Measurements from ENCODE around the gene KLF6.

The KLF6 gene

DNA sequence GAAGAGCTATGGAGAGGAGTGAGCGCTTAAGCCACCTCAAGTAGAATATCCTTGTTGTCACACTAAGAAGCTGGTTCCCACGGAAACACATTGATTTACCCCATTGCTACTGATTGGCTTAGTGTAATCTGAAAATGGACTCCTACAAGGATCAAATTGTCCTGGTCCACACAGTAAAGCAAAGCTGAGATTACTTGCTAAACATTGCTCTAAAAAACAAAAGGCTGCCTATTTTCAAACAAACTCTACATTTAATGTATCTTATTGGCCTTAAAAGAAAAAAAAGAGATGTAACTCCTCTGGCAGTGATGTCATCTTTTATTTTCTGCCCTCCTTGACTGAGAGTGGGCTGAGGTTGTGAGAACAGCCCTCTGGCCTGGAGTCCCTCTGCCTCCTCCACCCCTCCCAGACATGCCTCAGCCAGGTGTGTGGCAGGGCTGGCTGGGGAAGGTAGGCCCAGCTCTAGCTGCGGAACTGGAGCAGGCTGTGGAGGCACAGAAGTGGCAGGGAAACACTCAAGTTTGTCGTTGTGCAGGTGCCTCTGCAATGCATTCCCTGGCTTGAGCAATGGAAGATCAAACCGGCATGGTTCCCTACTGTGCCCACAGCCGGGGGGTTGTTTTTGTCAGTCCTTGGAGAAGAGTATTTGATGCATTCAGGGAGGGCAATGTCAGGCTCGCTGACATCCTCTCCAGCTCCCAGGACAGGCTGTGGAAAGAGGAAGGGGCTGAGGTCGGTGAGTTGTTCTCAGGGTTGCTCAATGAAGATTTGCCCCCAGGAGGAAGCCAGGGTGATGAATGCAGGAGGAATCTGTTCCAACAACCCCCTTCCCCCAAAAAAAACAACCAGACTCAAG is 9.1 kb downstream of the KLF6 start (continued):
- TF ChIP-seq FEZF1 (tag by site-specific recombination; IDR thresholded peaks at IDR 0.05) (no peak), ZNF184 (tag by site-specific recombination; IDR thresholded peaks at IDR 0.05) (no peak), ZNF677 (tag by site-specific recombination; IDR thresholded peaks at IDR 0.05) (no peak), ZNF121 (tag by site-specific recombination; IDR thresholded peaks at IDR 0.05) (no peak), ZNF146 (tag by site-specific recombination; IDR thresholded peaks at IDR 0.05) (no peak), EGR2 (tag by site-specific recombination; IDR thresholded peaks at IDR 0.05; ENCODE audit: low read depth) (no peak), ZNF23 (tag by site-specific recombination; IDR thresholded peaks at IDR 0.05; ENCODE audit: borderline replicate concordance) (no peak), ZNF416 (tag by site-specific recombination; IDR thresholded peaks at IDR 0.05) (no peak), MYNN (tag by site-specific recombination; IDR thresholded peaks at IDR 0.05; ENCODE audit: borderline replicate concordance) (no peak), IKZF3 (tag by site-specific recombination; IDR thresholded peaks at IDR 0.05) (0 out of 2 replicates have a peak, but pooled peaks have one; percentile 31), ZNF792 (tag by site-specific recombination; IDR thresholded peaks at IDR 0.05) (no peak), ZNF670 (tag by site-specific recombination; IDR thresholded peaks at IDR 0.05; ENCODE audit: low read depth) (no peak), ZNF394 (tag by site-specific recombination; IDR thresholded peaks at IDR 0.05; ENCODE audit: borderline replicate concordance) (no peak), ZNF16 (tag by site-specific recombination; IDR thresholded peaks at IDR 0.05; ENCODE audit: low read depth) (no peak), WT1 (tag by site-specific recombination; IDR thresholded peaks at IDR 0.05) (0 out of 2 replicates have a peak, but pooled peaks have one; percentile 28), ZNF501 (tag by site-specific recombination; IDR thresholded peaks at IDR 0.05) (no peak), SP3 (tag by site-specific recombination; IDR thresholded peaks at IDR 0.05) (no peak), ZNF324 (tag by site-specific recombination; IDR thresholded peaks at IDR 0.05) (no peak)
- TF ChIP-seq, protein P1, sequence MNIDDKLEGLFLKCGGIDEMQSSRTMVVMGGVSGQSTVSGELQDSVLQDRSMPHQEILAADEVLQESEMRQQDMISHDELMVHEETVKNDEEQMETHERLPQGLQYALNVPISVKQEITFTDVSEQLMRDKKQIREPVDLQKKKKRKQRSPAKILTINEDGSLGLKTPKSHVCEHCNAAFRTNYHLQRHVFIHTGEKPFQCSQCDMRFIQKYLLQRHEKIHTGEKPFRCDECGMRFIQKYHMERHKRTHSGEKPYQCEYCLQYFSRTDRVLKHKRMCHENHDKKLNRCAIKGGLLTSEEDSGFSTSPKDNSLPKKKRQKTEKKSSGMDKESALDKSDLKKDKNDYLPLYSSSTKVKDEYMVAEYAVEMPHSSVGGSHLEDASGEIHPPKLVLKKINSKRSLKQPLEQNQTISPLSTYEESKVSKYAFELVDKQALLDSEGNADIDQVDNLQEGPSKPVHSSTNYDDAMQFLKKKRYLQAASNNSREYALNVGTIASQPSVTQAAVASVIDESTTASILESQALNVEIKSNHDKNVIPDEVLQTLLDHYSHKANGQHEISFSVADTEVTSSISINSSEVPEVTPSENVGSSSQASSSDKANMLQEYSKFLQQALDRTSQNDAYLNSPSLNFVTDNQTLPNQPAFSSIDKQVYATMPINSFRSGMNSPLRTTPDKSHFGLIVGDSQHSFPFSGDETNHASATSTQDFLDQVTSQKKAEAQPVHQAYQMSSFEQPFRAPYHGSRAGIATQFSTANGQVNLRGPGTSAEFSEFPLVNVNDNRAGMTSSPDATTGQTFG (tag by site-specific recombination; IDR thresholded peaks at IDR 0.05; ENCODE audit: borderline replicate concordance), result no peak
- TF ChIP-seq, protein P2, sequence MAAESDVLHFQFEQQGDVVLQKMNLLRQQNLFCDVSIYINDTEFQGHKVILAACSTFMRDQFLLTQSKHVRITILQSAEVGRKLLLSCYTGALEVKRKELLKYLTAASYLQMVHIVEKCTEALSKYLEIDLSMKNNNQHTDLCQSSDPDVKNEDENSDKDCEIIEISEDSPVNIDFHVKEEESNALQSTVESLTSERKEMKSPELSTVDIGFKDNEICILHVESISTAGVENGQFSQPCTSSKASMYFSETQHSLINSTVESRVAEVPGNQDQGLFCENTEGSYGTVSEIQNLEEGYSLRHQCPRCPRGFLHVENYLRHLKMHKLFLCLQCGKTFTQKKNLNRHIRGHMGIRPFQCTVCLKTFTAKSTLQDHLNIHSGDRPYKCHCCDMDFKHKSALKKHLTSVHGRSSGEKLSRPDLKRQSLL (tag by site-specific recombination; IDR thresholded peaks at IDR 0.05), result peak; percentile 86
- TF ChIP-seq, protein P3, sequence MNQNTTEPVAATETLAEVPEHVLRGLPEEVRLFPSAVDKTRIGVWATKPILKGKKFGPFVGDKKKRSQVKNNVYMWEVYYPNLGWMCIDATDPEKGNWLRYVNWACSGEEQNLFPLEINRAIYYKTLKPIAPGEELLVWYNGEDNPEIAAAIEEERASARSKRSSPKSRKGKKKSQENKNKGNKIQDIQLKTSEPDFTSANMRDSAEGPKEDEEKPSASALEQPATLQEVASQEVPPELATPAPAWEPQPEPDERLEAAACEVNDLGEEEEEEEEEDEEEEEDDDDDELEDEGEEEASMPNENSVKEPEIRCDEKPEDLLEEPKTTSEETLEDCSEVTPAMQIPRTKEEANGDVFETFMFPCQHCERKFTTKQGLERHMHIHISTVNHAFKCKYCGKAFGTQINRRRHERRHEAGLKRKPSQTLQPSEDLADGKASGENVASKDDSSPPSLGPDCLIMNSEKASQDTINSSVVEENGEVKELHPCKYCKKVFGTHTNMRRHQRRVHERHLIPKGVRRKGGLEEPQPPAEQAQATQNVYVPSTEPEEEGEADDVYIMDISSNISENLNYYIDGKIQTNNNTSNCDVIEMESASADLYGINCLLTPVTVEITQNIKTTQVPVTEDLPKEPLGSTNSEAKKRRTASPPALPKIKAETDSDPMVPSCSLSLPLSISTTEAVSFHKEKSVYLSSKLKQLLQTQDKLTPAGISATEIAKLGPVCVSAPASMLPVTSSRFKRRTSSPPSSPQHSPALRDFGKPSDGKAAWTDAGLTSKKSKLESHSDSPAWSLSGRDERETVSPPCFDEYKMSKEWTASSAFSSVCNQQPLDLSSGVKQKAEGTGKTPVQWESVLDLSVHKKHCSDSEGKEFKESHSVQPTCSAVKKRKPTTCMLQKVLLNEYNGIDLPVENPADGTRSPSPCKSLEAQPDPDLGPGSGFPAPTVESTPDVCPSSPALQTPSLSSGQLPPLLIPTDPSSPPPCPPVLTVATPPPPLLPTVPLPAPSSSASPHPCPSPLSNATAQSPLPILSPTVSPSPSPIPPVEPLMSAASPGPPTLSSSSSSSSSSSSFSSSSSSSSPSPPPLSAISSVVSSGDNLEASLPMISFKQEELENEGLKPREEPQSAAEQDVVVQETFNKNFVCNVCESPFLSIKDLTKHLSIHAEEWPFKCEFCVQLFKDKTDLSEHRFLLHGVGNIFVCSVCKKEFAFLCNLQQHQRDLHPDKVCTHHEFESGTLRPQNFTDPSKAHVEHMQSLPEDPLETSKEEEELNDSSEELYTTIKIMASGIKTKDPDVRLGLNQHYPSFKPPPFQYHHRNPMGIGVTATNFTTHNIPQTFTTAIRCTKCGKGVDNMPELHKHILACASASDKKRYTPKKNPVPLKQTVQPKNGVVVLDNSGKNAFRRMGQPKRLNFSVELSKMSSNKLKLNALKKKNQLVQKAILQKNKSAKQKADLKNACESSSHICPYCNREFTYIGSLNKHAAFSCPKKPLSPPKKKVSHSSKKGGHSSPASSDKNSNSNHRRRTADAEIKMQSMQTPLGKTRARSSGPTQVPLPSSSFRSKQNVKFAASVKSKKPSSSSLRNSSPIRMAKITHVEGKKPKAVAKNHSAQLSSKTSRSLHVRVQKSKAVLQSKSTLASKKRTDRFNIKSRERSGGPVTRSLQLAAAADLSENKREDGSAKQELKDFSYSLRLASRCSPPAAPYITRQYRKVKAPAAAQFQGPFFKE (tag by site-specific recombination; IDR thresholded peaks at IDR 0.05; ENCODE audit: borderline replicate concordance), result no peak
- TF ChIP-seq, protein P4, sequence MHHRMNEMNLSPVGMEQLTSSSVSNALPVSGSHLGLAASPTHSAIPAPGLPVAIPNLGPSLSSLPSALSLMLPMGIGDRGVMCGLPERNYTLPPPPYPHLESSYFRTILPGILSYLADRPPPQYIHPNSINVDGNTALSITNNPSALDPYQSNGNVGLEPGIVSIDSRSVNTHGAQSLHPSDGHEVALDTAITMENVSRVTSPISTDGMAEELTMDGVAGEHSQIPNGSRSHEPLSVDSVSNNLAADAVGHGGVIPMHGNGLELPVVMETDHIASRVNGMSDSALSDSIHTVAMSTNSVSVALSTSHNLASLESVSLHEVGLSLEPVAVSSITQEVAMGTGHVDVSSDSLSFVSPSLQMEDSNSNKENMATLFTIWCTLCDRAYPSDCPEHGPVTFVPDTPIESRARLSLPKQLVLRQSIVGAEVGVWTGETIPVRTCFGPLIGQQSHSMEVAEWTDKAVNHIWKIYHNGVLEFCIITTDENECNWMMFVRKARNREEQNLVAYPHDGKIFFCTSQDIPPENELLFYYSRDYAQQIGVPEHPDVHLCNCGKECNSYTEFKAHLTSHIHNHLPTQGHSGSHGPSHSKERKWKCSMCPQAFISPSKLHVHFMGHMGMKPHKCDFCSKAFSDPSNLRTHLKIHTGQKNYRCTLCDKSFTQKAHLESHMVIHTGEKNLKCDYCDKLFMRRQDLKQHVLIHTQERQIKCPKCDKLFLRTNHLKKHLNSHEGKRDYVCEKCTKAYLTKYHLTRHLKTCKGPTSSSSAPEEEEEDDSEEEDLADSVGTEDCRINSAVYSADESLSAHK (tag by site-specific recombination; IDR thresholded peaks at IDR 0.05), result no peak
- TF ChIP-seq, protein P5, sequence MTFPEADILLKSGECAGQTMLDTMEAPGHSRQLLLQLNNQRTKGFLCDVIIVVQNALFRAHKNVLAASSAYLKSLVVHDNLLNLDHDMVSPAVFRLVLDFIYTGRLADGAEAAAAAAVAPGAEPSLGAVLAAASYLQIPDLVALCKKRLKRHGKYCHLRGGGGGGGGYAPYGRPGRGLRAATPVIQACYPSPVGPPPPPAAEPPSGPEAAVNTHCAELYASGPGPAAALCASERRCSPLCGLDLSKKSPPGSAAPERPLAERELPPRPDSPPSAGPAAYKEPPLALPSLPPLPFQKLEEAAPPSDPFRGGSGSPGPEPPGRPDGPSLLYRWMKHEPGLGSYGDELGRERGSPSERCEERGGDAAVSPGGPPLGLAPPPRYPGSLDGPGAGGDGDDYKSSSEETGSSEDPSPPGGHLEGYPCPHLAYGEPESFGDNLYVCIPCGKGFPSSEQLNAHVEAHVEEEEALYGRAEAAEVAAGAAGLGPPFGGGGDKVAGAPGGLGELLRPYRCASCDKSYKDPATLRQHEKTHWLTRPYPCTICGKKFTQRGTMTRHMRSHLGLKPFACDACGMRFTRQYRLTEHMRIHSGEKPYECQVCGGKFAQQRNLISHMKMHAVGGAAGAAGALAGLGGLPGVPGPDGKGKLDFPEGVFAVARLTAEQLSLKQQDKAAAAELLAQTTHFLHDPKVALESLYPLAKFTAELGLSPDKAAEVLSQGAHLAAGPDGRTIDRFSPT (tag by site-specific recombination; IDR thresholded peaks at IDR 0.05), result peak; percentile 80; the same call in 1 of the 2 replicates
